Body of pancreas (tissue), 4 donors: ENCODE measurements around the gene OSBP2.

Experiments used
- CTCF ChIP-seq, 7 experiments: fragments of 450-650 bp in 4 of 7; fragments of 200-600 bp in 3 of 7; sonication (generic) in 3 of 7; IDR thresholded peaks; one replicate each; pipeline ENCODE4 v1.5.1; 2016 to 2019; ENCODE audit warnings: antibody characterized with exemption in 7 of 7
- POLR2A ChIP-seq, 3 donors: fragments of 450-650 bp; IDR thresholded peaks; one replicate each; pipeline ENCODE4 v1.6.1; 2016; ENCODE audit warnings: antibody characterized with exemption in 3 of 3, mild to moderate bottlenecking in 2 of 3

GRCh38 chr22:30940685-30941362, 246.2 kb downstream of the OSBP2 start:
- TF ChIP-seq CTCF (IDR thresholded peaks at IDR 0.05): no peak
- TF ChIP-seq POLR2A (IDR thresholded peaks at IDR 0.05): no peak
